Islet precursor cell (in vitro differentiated cells): ENCODE results near the gene GALNT2.

ENCODE experiments used
- DNase-seq: peaks from one replicate; pipeline ENCODE4 v3.0.0-alpha.2; 2018

Gene GALNT2

DNA sequence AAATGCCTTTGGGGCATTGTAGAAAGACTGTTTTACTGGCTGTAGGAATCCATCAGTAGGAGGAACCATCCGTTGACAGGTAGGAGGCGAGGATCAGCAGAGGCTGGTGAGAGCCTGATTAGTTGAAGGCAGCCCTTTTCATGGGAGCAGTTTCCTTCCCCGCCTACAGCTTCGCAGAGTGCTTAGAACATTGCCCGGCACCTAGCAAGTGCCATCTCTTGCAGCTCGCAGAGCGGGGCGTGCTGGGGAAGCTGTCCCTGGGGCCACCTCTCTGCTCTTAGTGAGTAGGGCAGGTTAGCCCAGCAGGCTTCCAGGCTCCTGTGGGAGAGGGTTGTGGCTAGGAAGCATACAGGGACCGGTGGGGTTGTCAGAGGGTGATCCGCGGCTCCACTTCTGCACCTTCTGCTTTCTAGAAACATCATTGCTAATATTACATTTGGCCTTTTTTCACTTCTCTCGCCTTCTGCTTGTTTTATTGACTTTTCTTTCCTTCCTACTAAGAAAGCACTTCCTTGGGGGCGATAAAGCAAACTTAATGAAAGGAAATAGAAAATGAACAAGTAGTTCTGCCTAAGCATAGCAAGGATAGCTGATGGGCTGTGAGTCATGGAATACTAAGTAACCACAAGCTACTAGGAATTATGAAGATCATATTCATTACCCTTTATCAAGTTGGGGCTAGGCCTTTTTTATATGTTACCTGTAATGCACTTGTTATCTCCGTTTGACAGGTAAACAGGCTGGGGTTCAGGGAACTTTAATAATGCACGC lies 176.7 kb downstream of the GALNT2 start:
- DNase-seq, result peak; percentile 58

DNA sequence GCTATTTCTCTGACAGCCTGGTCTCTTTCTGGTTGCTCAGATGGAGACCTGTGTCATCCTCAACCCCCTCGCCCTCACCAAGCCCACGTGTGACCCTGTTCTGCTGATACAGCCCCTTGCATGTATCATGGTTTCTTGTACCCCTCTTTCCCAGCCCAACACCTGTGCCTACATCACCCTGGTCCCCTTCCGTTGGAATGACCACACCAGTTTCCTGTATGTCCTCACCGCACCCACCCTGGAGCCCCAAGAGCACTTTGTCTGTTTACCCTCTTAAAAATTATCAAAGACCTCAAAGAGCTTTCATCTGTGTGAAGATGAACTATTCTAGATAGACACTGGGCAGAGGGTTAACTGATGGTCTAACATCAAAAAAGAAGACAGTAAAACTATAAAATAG lies 179.5 kb downstream of the GALNT2 start:
- no peak for DNase-seq

DNA sequence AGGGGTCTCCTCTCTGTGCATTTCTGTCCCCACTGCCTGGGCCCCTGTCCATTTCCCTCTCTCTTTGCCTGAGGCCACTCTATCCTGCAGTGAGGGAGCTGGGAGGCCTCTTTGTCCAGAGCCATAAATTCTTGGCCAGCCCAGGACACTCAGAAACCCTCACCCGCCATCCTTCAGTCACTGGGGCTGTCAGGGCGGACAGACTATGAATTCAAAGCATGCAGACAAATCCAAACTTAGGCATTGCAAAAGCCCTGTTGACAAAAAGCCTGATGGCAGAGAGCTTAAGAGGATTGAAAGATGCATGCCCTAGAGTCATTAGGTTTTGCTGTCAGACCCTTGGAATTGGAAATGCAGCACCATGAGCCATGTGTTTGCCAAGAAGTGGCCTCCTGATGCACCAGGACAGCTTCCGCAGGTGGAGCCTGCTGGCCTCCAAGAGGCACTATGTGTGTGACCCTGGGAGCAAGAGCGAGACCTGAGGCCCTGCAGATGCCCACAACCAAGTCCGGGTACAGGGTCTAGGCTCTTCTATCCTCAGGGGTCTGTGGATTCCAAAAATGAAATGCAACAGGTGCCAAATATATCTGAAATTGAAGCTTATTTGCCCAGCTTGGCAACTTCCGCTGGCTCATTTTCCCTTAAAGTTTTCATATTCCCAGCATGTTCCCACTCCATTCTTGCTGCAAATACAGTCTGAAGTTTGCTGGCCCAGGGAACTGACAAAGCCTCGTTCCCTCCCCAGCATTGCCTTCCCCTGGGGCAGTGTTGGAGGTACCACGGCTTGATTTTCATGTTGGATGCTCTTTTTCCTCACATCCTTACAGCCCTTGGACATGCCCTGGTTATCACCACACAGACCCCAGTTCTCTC lies 181.2 kb downstream of the GALNT2 start:
- peak; percentile 84 for DNase-seq

DNA sequence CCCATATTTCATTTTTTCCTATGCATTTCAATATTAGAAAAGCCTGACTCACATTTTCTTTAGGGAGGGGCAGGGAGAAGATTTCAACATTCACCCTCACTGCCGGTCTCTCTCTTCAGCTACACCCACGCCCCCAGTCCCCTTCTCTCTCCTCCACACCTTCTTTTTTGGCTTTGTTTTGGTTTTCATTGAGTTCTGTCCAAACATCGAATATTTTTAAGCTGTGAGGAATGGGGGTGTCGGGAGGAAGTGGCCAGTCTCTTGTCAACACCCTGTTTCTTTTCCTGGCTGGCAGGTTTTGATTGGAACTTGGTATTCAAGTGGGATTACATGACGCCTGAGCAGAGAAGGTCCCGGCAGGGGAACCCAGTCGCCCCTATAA lies 181.8 kb downstream of the GALNT2 start:
- no peak for DNase-seq

DNA sequence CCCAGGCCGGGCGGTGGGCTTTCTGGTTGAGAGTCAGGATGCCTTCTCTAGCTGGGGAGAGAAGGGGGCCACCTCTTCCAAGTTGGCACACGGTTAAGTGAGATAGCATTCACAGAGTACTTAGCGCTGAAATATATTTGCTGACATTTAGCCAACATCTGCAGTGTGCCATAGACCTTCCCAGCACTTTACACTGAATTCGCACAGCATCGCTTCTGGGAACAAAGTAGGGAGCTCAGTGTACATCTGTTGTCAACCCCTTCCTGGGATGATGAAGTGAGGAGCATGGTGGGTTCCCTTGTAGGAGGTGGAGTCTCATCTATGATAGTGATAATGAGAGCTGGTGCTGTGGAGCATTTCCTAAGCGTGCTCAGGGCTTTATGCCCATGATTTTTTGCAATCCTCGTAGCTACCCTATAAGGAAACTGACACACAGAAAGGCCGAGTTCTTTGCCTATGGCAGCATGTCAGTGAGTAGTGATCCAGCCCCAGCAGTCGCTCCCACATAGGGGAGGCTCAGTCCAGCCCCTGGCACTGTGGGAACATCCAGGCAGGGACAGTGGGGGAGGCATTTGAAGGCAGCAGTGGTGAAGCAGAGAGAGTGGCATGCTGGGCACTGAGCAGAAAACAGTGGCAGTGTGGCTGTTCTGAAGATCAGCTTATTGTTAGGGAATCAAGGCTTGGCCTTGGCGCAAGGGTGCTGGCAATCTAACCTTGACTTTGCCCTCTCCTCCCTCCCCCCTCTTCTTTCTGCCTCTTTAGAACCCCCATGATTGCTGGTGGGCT lies 182.8 kb downstream of the GALNT2 start:
- DNase-seq, result peak; percentile 45

DNA sequence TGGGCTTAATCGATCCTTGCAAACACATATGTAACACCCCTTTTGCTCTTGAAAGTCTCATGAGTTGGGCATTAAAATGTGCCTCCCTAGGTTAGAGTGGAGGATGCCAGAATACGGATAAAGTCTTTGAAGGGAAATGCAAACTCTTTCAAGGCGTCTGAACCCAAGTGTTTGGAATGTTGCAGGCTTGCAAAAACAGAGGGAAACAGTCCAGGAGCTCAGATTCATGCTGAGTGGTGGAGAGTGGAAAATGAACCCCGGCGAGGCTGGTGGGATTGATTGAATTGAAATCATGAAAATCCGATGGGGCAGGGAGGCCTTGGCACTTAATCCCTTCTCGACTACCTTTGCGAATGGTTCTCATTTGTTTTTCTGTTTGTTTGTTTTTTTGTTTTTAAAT lies 183.6 kb downstream of the GALNT2 start:
- DNase-seq, result no peak

DNA sequence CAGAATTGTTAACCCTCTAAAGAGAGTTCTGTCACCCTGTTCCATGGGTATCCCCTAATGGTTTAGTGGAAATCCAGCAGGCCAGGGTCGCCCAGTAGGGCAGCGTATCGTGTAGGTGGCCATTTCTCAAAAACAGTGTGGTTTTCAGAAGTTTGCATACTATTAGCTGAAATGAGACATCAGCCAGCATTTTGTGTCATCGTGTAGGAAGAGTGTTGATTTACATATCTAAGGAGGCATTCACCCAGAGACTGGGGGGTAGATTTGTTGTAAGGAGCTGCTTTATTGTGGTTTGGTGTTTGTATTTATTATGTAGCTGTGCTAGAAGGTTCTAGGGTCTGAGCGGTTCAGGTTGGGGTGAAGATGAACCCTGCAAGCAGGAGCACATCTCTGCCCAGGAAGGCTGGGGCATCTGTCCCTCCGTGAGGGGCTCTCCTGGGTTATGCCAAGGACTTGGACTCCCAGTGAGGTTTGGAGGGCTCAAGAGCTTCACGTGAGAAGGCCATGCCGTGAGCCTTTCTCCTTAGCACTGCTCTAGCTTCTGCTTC lies 184.7 kb downstream of the GALNT2 start:
- peak; percentile 32 for DNase-seq

DNA sequence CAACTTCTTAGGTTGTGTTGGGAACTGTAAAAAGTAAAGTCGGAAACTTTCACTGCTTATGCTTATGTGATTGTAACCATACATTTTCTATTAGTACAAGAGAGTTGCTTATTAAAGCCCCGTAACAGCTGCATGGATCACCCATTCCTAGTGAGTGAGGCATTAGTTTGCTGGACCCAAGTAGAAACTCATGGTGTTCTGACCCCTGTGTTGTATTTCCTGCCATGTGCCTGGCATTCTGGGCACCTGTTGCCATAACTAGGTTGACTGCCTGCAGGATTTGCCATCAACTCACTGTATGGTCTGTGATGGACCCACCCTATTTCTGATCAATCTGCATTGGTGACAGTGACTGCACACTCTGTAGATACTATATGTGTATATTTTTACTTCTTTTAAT lies 186.1 kb downstream of the GALNT2 start:
- DNase-seq, result peak; percentile 7

DNA sequence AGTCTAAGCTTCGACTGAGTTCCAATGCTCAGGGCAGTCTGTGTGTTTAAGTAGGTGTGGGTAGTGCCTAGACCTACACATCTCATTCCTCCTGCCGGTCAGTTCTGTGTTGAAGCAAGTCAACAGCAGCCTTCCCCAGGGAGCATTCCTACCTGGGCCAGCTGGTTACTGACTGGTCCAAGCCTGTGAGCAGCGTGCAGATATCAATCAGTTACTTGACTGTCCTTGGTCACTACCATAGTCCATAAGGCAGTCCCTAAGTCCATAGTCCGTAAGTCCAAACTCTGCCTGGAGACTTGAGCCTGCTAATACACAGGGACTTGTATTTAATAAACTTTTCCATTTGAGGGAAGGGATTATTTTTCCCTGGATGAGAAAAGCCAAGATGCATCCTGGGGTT lies 187.2 kb downstream of the GALNT2 start:
- peak; percentile 38 for DNase-seq

DNA sequence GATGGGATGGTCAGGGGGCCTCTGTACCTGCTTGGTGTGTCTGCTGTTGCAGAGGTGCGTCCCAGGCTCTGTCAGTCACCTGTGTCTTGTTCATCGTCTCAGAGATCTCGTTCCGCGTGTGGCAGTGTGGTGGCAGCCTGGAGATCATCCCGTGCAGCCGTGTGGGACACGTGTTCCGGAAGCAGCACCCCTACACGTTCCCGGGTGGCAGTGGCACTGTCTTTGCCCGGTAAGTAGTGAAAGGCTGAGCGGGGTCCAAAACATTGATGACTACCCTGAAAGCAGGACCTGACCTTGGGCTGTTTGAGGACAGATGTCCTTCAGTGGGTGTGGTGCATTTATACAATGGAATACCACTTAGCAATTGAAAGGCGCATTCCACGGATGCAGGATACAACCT lies 188.1 kb downstream of the GALNT2 start:
- peak; percentile 25 for DNase-seq

DNA sequence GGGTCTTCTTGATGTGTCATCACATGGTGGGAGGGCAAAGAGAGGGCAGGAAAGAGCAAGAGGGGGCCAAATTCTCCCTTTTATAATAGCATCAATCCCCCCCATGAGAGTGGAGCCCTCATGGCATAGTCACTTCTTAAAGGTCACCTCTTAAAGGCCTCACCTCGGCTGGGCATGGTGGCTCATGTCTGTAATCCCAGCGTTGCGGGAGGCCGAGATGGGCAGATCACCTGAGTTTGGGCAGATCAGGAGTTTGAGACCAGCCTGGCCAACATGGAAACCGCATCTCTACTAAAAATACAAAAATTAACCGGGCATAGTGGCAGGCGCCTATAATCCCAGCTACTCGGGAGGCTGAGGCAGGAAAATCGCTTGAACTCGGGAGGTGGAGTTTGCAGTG lies 189.0 kb downstream of the GALNT2 start:
- peak; percentile 15 for DNase-seq

DNA sequence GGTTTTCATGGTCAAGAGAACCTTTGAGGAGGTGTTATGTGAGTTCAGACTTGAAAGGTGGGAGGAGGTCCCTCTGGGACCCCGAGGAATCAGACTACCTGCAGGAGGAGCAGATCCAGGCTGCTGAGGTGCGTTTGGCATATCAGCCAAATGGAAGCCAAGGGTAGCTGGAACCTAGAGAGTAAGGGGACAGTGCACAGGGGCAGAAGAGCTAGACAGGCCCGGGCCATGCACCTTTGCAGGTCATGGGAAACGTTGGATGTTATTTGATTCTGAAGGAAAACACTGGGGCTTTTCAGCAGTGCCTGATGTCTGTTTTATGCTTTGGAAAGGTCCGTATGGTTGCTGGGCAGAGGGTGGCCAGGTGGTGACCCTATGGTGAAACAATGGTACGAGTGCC lies 189.9 kb downstream of the GALNT2 start:
- peak; percentile 25 for DNase-seq

DNA sequence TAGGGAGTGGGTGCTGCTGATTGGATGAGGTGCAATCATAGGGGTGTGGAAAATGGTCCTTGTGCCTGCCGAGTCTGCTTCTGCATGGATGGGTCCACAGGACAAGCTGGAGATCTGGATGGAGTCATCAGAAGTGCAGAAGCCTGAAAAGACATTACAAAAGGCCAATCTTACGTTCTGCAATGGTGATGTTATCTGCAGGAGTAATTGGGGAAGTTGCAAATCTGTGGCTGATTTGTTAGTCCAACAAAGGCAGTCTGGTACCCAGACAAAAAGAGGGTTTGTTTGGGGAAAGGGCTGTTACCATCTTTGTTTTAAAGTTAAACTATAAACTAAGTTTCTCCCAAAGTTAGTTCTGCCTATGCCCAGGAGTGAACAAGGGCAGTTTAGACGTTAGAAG lies 192.6 kb downstream of the GALNT2 start:
- DNase-seq, result peak; percentile 6

DNA sequence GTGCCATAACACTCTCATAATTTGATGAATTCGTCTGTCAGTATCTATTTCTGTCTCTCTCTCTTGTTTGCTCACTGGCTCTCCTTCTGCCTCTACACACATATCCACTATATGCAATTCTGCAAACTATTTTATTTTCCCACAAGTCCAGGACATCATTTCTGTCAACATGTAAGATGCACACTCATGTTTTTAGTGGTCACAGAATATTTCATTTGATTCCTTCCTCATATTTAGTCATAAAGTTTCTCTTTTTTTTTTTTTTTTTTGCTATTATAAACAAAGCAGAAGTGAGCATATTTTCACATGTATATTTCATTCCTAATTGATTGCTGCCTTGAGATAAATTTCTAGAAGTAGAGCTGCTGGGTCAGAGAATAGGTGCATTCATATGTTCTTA lies 193.8 kb downstream of the GALNT2 start:
- no peak for DNase-seq

DNA sequence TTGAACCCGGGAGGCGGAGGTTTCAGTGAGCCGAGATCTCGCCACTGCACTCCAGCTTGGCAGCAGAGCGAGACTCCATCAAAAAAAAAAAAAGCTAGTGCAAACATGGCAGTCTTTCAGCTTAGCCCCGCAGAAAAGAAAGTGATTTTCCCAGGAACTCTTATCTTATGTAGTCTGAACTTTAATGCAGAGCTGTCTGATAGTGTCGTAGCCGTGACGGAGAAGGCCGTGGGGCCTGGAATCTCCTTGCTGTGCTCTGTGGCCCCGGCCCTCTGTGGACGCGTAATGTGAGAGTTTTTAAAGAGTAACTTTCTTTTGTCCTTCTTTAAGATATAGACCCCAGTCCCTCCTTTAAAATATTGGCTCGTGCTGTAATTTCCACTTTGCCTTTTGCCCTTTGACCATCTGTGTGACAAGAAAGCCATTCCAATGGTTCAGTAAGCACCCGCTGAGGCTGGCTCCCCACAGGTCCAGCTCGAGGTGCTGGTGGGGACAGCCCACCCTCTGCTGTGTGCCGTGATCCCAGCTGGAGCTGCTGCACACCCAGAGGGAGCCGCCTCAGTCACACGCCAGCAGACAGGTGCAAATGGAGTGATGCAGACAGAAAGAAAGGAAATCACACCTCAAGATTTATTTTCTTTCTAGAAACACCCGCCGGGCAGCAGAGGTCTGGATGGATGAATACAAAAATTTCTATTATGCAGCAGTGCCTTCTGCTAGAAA lies 195.1 kb downstream of the GALNT2 start:
- DNase-seq, result peak; percentile 29

DNA sequence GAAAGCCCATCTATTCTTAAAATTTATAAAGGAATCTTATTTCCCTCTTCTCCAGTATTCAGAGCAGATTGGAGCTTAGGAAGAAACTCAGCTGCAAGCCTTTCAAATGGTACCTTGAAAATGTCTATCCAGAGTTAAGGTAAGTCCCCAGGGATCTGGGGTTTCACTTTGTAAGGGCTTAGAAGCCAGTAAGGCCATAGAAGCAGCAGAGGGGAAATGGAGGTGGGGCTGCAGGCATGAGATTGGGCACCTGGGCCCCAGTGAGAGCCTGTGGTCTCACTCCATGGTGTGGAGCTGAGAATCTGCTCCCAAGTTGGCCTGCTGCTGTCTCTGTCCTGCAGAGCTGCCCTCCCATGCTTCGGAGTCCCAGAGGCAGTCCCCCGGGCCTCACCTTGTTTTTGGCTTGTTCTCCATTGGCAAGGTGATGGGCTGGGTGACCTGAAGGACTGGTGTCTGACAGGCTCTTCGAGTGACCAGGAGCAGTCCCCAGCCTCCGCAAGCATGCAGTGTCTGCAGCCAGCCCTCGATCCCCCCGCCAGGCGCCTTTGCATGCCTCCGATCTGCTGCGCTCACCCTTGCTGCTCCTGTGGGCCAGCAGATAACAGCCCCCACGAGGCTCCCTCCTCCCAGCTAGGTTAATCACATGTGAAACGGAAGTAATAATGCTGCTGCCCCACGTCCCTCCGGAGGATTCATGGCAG lies 196.0 kb downstream of the GALNT2 start:
- peak; percentile 31 for DNase-seq

DNA sequence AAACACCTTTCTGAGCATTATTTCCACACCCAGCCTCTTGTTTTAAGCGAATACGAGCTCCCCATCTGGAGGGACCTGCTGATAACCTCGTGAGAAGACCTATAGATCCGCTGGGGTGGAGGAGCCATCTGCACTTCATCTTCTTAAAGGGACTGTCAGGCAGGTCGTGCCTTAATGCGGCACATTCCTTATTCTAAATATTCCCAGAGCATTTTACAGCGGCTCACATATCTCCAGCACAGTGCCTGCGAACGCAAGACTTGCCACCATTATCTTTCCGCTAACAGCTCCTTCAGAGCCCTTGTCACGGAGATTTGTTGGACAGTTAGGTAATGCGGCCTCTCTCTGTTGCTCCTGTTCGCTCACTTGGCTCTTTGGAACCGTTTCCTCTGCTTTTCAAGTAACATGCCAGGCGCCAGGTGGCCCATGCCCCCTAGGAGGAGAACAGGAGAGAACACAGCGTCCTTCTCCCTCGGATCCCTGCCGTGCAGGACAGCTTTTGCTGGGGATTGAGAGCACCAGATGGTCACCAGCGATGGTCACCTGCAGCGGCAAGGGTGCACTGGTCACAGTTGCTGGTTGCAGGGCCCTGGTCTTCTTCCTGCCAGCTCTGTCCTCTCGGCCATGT lies 196.6 kb downstream of the GALNT2 start:
- DNase-seq, result peak; percentile 52

DNA sequence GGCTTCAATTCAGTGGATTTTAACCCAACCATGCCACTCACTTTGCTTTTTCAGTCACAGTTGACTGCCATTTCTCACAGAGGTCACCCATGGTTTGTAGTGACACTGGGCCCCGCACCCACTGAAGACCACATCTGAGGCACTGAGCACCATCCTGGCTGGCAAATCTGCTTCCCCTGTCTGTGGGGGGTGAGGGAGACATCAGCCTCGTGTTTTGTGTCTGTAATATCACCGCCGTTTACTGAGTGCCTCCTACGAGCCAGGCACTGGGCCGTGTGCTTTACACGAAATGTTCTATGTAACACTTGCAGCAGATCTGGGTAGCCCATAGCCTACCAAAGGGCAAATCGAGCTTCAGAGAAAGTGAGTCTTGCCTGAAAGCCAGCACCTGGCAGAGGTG lies 197.3 kb downstream of the GALNT2 start:
- peak; percentile 32 for DNase-seq

DNA sequence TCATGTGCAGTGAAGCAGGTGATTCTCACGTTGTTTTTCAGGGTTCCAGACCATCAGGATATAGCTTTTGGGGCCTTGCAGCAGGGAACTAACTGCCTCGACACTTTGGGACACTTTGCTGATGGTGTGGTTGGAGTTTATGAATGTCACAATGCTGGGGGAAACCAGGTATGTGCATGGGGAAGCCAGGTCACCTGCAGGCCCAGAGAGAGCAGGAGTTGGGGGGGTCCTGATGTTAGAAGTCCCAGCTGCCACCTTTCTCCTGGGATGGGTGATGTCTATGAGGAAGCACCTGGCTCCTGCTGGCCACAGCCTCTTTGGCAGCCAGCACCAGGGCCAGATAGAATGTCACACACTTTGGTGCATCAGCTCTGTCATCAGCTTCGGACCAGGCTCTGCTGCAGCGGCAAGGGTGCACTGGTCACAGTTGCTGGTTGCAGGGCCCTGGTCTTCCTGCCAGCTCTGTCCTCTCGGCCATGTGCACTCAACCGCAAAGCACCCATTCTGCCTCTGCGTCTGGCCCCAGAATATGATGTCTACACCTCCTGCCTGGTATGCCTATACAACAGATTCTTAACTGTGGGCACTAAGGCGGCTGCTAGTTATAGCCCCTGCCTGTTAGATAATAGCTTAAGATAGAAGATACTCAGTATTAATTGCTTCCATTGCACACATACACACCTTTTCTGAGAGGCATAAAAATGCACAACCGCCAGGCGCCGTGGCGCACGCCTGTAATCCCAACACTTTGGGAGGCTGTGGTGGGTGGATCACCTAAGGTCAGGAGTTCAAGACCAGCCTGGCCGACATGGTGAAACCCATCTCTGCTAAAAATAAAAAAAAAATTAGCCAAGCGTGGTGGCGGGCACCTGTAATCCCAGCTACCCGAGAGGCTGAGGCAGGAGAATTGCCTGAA lies 198.4 kb downstream of the GALNT2 start:
- peak; percentile 22 for DNase-seq

DNA sequence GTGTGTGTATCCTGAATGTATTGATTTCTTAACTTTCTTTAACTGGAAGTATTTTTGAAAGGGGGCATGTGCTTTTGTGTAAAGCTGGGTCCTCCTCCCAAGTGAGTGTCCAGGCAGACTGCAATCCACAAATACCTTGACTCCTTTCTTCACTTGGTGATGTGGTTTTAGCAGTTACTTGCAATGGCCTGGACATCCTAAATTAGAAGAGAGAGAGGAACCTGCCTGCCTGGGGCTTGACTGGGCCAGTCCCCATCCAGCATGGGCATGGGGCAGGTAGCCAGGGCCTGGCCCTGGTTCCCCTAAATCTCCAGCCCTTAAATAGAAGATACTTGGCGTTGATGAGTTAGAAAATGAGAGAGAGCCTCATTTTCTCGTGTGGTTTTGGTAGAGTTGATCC lies 199.4 kb downstream of the GALNT2 start:
- DNase-seq, result peak; percentile 25
